SJSA1 (cell line): ENCODE measurements around the gene CENATAC. TPM values are rescaled to one million over a fixed set of nuclear protein-coding genes. Genes with fewer than 3 reads are reported as not detected.
A peak's percentile ranks its signal among the peaks of the same experiment; 100 is the strongest.
"Not testable (repeated sequence)": the region's sequence is repeated elsewhere in the genome, so short reads cannot be mapped to it uniquely, and the experiment has no call there.

ENCODE experiments used
- DNase-seq, 2 experiments: peaks; one replicate each; pipeline ENCODE4 v3.0.0-alpha.2; 2015 to 2020; ENCODE audit warnings: low spot score in 2 of 2, low read depth in 1 of 2
- H3K27ac ChIP-seq: fragments of 250-450 bp; sonication (Bioruptor Pico); 2 replicates; pipeline ENCODE4 v1.5.1; 2020; ENCODE audit warnings: mild to moderate bottlenecking, moderate library complexity
- H3K27me3 ChIP-seq: fragments of 250-450 bp; sonication (Bioruptor Pico); replicated peaks from 2 replicates; pipeline ENCODE4 v1.5.1; 2020; ENCODE audit warnings: mild to moderate bottlenecking, moderate library complexity
- H3K36me3 ChIP-seq: fragments of 250-450 bp; sonication (Bioruptor Pico); 2 replicates; pipeline ENCODE4 v1.5.1; 2020; ENCODE audit warnings: mild to moderate bottlenecking
- H3K4me1 ChIP-seq: fragments of 250-450 bp; sonication (Bioruptor Pico); replicated peaks from 2 replicates; pipeline ENCODE4 v1.6.1; 2021; ENCODE audit warnings: mild to moderate bottlenecking
- H3K4me3 ChIP-seq: fragments of 250-450 bp; sonication (Bioruptor Pico); 2 replicates; pipeline ENCODE4 v1.5.1; 2020; ENCODE audit warnings: mild to moderate bottlenecking
- H3K9me3 ChIP-seq: fragments of 250-450 bp; sonication (Bioruptor Pico); replicated peaks from 2 replicates; pipeline ENCODE4 v1.5.1; 2020; ENCODE audit warnings: mild to moderate bottlenecking
- total RNA-seq: library from RNA; depleted of rRNA; stranded (reverse); fragments of >200 nt; shearing (Covaris generic); gene quantifications from 2 replicates; pipeline ENCODE4 v1.2.3, GENCODE V29; 2014

The CENATAC gene
- total RNA-seq, 1 experiment from 2014 or later = 17.0 TPM

- DNase-seq = no peak
- H3K4me3 ChIP-seq = no peak overlapping the region
- no peaks in the 10 kb centered on the region for H3K27me3 ChIP-seq
- H3K27ac ChIP-seq = no peak overlapping the region
- H3K36me3 ChIP-seq = no peaks in the 10 kb centered on the region
- H3K4me1 ChIP-seq = no peaks in the 10 kb centered on the region
- H3K9me3 ChIP-seq = no peaks in the 10 kb centered on the region
These were observed 21.9 kb upstream of the CENATAC start for GRCh38 chr11:118975771-118976709.

DNA sequence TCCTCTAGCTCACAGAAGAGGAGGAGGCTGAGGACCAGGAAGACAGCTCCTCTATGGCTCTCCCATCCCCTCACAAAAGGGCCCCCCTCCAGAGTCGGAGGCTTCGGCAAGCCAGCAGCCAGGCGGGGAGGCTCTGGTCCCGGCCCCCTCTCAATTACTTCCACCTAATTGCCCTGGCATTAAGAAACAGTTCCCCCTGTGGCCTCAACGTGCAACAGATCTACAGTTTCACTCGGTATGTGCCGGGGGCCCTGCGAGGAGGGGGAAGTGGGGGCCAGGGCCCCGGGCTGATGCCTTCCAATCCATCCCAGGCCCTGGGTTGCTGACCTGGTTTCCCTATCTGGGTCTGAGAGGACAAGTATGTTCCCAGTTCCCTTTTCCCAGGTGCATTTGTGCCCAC, 18.5 kb upstream of the CENATAC start:
- DNase-seq = no peak
- H3K4me1 ChIP-seq = no peaks in the 10 kb centered on the region
- H3K9me3 ChIP-seq = no peaks in the 10 kb centered on the region
- H3K27me3 ChIP-seq = no peaks in the 10 kb centered on the region
- no peaks in the 10 kb centered on the region for H3K36me3 ChIP-seq
- no peak overlapping the region for H3K27ac ChIP-seq
- no peak overlapping the region for H3K4me3 ChIP-seq

DNA sequence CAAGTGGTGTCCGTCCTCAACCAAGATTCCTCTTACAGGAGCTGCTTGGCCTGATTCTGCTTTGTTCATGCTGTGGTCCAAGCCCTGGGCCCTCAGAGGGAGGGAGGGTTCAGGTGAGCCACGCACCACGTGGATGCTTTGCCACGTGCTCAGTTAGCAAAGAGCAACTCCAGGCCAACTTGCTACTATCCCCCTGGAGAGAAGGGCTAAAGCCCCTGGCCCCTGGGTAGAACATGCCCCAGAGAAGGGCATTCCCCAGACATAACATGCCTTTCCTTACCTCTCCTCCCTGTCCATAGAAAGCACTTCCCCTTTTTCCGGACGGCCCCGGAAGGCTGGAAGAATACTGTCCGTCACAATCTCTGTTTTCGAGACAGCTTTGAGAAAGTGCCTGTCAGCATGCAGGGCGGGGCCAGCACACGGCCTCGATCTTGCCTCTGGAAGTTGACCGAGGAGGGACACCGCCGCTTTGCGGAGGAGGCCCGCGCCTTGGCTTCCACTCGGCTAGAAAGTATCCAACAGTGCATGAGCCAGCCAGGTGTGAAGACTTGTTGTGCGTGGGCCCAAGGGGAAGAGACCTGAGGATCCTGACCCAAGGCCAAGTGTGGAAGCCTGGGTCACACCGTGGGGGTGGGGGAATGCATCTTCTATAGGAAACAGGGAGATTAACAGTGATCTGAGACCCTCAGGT, 17.6 kb upstream of the CENATAC start:
- Histone ChIP-seq H3K4me3 (no peak overlapping the region), H3K27ac (no peak overlapping the region), H3K27me3 (no peaks in the 10 kb centered on the region), H3K9me3 (no peaks in the 10 kb centered on the region), H3K36me3 (no peaks in the 10 kb centered on the region), H3K4me1 (no peaks in the 10 kb centered on the region)
- DNase-seq = no peak

DNA sequence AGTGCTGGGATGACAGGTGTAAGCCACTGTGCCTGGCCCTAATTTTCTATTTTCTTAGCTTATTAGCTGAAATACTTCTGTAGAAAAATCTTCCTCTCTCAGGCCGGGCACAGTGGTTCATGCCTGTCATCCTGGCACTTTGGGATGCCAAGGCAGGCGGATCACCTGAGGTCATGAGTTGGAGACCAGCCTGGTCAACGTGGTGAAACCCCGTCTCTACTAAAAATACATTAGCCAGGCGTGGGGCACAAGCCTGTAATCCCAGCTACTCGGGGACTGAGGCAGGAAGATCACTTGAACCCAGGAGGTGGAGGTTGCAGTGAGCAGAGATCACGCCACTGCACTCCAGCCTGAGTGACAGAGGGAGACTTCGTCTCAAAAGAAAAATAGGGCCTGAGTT, 13.6 kb upstream of the CENATAC start:
- not testable (repeated sequence) for H3K9me3 ChIP-seq, H3K27me3 ChIP-seq, DNase-seq, H3K4me1 ChIP-seq, H3K4me3 ChIP-seq, H3K27ac ChIP-seq, H3K36me3 ChIP-seq

GRCh38 chr11:118984825-118985224, 13.1 kb upstream of the CENATAC start:
- H3K9me3 ChIP-seq = no peaks in the 10 kb centered on the region
- DNase-seq = no peak
- no peak overlapping the region for H3K27ac ChIP-seq
- no peaks in the 10 kb centered on the region for H3K4me1 ChIP-seq
- H3K36me3 ChIP-seq = no peaks in the 10 kb centered on the region
- no peak overlapping the region for H3K4me3 ChIP-seq
- H3K27me3 ChIP-seq = no peaks in the 10 kb centered on the region

GRCh38 chr11:118988280-118988679, 9.7 kb upstream of the CENATAC start:
- H3K27ac ChIP-seq = no peak overlapping the region
- H3K9me3 ChIP-seq = no peaks in the 10 kb centered on the region
- H3K4me3 ChIP-seq = no peak overlapping the region
- no peaks in the 10 kb centered on the region for H3K4me1 ChIP-seq
- no peaks in the 10 kb centered on the region for H3K27me3 ChIP-seq
- no peaks in the 10 kb centered on the region for H3K36me3 ChIP-seq
- DNase-seq = peak in 1 of 2 experiments; percentile 9

DNA sequence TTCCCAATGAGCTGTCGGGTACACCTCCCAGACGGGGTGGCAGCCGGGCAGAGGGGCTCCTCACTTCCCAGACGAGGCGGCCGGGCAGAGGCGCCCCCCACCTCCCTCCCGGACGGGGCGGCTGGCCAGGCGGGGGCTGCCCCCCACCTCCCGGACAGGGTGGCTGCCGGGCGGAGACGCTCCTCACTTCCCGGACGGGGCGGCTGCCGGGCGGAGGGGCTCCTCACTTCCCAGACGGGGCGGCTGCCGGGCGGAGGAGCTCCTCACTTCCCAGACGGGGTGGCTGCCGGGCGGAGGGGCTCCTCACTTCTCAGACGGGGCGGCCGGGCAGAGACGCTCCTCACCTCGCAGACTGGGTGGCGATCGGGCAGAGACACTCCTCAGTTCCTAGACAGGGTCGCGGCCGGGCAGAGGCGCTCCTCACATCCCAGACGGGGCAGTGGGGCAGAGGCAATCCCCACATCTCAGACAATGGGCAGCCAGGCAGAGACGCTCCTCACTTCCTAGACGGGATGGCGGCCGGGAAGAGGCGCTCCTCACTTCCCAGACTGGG, 6.4 kb upstream of the CENATAC start:
- H3K9me3 ChIP-seq, DNase-seq, H3K27me3 ChIP-seq, H3K4me1 ChIP-seq, H3K27ac ChIP-seq, H3K4me3 ChIP-seq, H3K36me3 ChIP-seq: not testable (repeated sequence)

- DNase-seq = no peak
- Histone ChIP-seq H3K27ac (peak overlapping the region; percentile 15; the same call in 1 of the 2 replicates), H3K27me3 (no peaks in the 10 kb centered on the region)
These were observed 862 bp upstream of the CENATAC start for GRCh38 chr11:118996926-118997626.

GRCh38 chr11:118998388-118998717, 415 bp downstream of the CENATAC start:
- H3K4me3 ChIP-seq = peak overlapping the region; percentile 66
- H3K27me3 ChIP-seq = no peaks in the 10 kb centered on the region
- no peaks in the 10 kb centered on the region for H3K9me3 ChIP-seq
- DNase-seq = no peak
- peaks cover 17% of the 10 kb centered on the region for H3K4me1 ChIP-seq
- H3K36me3 ChIP-seq = peaks cover 22% of the 10 kb centered on the region
- peak overlapping the region; percentile 81 for H3K27ac ChIP-seq

More at GRCh38 chr11:118996926-118997626, 862 bp upstream of the CENATAC start:
- H3K4me1 ChIP-seq = peaks cover 17% of the 10 kb centered on the region
- no peaks in the 10 kb centered on the region for H3K9me3 ChIP-seq
- peak overlapping the region; percentile 66 for H3K4me3 ChIP-seq
- peaks cover 22% of the 10 kb centered on the region for H3K36me3 ChIP-seq

- Histone ChIP-seq H3K4me3 (peak overlapping the region; percentile 66), H3K27ac (peak overlapping the region; percentile 81), H3K27me3 (no peaks in the 10 kb centered on the region), H3K4me1 (peaks cover 17% of the 10 kb centered on the region), H3K9me3 (no peaks in the 10 kb centered on the region), H3K36me3 (peaks cover 22% of the 10 kb centered on the region)
- peak; percentile 73 for DNase-seq
These were observed 884 bp downstream of the CENATAC start for GRCh38 chr11:118998822-118999221.

DNA sequence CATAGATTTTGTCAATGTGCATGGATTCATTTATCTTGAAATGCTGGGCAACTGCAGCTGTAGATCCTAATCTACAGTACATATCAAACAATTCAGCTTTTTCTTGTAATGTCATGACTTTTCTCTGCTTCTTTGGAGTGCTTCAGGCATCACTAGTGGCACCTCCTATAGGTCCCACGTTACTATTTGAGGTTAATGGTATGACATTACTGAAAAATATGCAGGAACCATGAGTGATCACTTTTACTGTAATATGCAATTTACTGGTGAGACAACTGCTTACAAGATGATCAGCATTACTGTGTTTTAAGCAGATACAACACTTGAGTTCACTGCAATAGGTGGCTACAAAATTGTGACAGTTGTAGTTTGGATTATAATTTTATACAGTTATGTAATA, 3.0 kb downstream of the CENATAC start:
- no peak for DNase-seq
- Histone ChIP-seq H3K27ac (no peak overlapping the region), H3K36me3 (peaks cover 22% of the 10 kb centered on the region), H3K4me1 (peaks cover 17% of the 10 kb centered on the region), H3K9me3 (no peaks in the 10 kb centered on the region), H3K4me3 (no peak overlapping the region), H3K27me3 (no peaks in the 10 kb centered on the region)

DNA sequence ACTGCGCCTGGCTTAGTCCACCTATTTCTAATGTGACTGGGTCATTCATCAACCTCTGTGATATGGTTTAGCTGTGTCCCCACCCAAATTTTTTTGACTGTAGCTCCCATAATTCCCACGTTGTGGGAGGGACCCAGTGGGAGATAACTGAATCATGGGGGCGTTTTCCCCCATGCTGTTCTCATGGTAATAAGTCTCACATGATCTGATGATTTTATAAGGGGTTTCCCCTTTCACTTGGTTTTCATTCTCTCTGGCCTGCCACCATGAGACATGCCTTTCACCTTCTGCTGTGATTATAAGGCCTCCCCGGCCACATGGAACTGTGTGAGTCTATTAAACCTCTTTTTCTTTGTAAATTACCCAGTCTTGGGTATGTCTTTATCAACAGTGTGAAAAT, 8.7 kb downstream of the CENATAC start:
- no peaks in the 10 kb centered on the region for H3K4me1 ChIP-seq
- H3K4me3 ChIP-seq = no peak overlapping the region
- no peaks in the 10 kb centered on the region for H3K27me3 ChIP-seq
- no peaks in the 10 kb centered on the region for H3K9me3 ChIP-seq
- peaks cover 17% of the 10 kb centered on the region for H3K36me3 ChIP-seq
- DNase-seq = no peak
- H3K27ac ChIP-seq = no peak overlapping the region

GRCh38 chr11:119011476-119012053, 13.6 kb downstream of the CENATAC start:
- H3K27me3 ChIP-seq = no peaks in the 10 kb centered on the region
- H3K9me3 ChIP-seq = no peaks in the 10 kb centered on the region; the same call in 1 of the 2 replicates
- H3K36me3 ChIP-seq = peaks cover 53% of the 10 kb centered on the region
- no peak for DNase-seq
- H3K4me1 ChIP-seq = no peaks in the 10 kb centered on the region
- H3K4me3 ChIP-seq = no peak overlapping the region
- H3K27ac ChIP-seq = no peak overlapping the region
